ENCODE measurements around the gene KSR1. TPM values are rescaled to one million over a fixed set of nuclear protein-coding genes. Genes with fewer than 3 reads are reported as not detected.

Gene KSR1
- total and polyA plus RNA-seq, 2 of the 4 experiments (the other 2 are of a cell fraction): 12.5 to 21.9 TPM

DNA sequence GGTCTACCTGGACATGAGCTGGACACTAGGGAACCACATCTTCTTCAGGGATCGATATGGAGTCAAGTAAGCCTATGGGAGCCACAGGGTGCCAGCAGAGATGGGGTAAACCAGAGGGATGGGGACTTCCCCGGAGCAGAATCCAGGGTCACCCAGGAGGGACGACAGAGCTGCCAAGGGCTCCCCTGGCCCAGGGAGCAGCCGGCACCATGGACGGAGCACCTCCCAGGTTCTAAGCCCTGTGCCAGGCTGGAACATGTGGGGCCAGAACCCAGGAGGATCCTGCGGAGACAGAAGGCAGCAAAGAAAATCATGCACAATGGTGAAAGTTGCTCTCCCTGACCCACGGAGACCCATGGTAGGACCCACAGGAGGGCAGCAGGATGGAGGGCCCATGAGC lies 33.6 kb upstream of the KSR1 start:
- H3K27ac ChIP-seq (ENCODE audit: insufficient read depth, low read length): no peak overlapping the region
- in situ Hi-C loops (cut with MboI; ENCODE audit: low sequenced_read_pairs) (no loop called here), intact Hi-C loops (cut with micrococcal nuclease) (no loop called here), dilution Hi-C loops (cut with HindIII; ENCODE audit: low sequenced_read_pairs, unreplicated experiment) (no loop called here)
- H3K56ac ChIP-seq (ENCODE audit: extremely low read depth, insufficient read depth, low read length): no peak overlapping the region
- no peak overlapping the region for H3K23ac ChIP-seq (ENCODE audit: low read depth, low read length)
- no peak overlapping the region for H3K18ac ChIP-seq (ENCODE audit: low read depth, low read length)
- no peak overlapping the region for H3K4me3 ChIP-seq (ENCODE audit: insufficient read depth, low read depth, low read length)
- H3K9ac ChIP-seq (ENCODE audit: low read depth, low read length): no peak overlapping the region
- no peak overlapping the region for H2BK15ac ChIP-seq (ENCODE audit: low read depth, low read length)
- H3K14ac ChIP-seq (replicated peaks; ENCODE audit: low read depth, low read length): no peak overlapping the region
- peaks cover 5% of the 10 kb centered on the region for H3K27me3 ChIP-seq (ENCODE audit: control insufficient read depth, insufficient read depth, low read length)
- H2AK9ac ChIP-seq (replicated peaks; ENCODE audit: low read depth, low read length, poor library complexity): no peak overlapping the region
- no peak overlapping the region for H2AFZ ChIP-seq (replicated peaks; ENCODE audit: low read length, poor library complexity)
- H4K91ac ChIP-seq (ENCODE audit: insufficient read depth, low read depth, low read length): no peak overlapping the region
- no peaks in the 10 kb centered on the region for H3K9me3 ChIP-seq (ENCODE audit: control insufficient read depth, insufficient read depth, low read length)
- no peak overlapping the region for H2BK20ac ChIP-seq (ENCODE audit: low read depth, low read length)
- no peaks in the 10 kb centered on the region; the same call in 1 of the 2 replicates for H4K20me1 ChIP-seq (ENCODE audit: insufficient read depth, low read length)
- H4K5ac ChIP-seq (ENCODE audit: low read depth, low read length): no peak overlapping the region
- H2BK120ac ChIP-seq (ENCODE audit: low read depth, low read length): no peak overlapping the region
- H3K9me1 ChIP-seq (ENCODE audit: insufficient read depth, low read length): no peaks in the 10 kb centered on the region
- no peak overlapping the region for H2BK5ac ChIP-seq (ENCODE audit: low read depth, low read length, poor library complexity, severe bottlenecking)
- H2AK5ac ChIP-seq (ENCODE audit: low read depth, low read length): no peak overlapping the region
- no peaks in the 10 kb centered on the region for H3K4me1 ChIP-seq (ENCODE audit: control insufficient read depth, insufficient read depth, low read length)
- H3K79me1 ChIP-seq (ENCODE audit: low read depth in 1 of 2, low read length in 2 of 2): no peaks in the 10 kb centered on the region
- 85% methylated on average over 5 of the region's 7 CpGs; no CpG with 5 or more reads in 1 of the 2 experiments for WGBS, 2 experiments (ENCODE audit: extremely low coverage in 2 of 2, insufficient read length in 1 of 2)
- no peak overlapping the region for H4K8ac ChIP-seq (ENCODE audit: low read depth in 2 of 2, low read length in 2 of 2)
- TF ChIP-seq, protein P1, sequence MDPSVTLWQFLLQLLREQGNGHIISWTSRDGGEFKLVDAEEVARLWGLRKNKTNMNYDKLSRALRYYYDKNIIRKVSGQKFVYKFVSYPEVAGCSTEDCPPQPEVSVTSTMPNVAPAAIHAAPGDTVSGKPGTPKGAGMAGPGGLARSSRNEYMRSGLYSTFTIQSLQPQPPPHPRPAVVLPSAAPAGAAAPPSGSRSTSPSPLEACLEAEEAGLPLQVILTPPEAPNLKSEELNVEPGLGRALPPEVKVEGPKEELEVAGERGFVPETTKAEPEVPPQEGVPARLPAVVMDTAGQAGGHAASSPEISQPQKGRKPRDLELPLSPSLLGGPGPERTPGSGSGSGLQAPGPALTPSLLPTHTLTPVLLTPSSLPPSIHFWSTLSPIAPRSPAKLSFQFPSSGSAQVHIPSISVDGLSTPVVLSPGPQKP (IDR thresholded peaks at IDR 0.05; ENCODE audit: borderline replicate concordance, low read depth, low read length): no peak
- no peak for TF ChIP-seq MAZ (IDR thresholded peaks at IDR 0.05; ENCODE audit: borderline replicate concordance, low read depth, low read length)
- no peak for TF ChIP-seq RFX5 (IDR thresholded peaks at IDR 0.05; ENCODE audit: low read depth, low read length)
- TF ChIP-seq CHD1 (IDR thresholded peaks at IDR 0.05; ENCODE audit: low read depth, low read length): no peak
- TF ChIP-seq RAD21 (IDR thresholded peaks at IDR 0.05; ENCODE audit: low read length): no peak
- no peak for TF ChIP-seq NFE2L2 (IDR thresholded peaks at IDR 0.05; ENCODE audit: low read depth, low read length)
- TF ChIP-seq, protein P2, sequence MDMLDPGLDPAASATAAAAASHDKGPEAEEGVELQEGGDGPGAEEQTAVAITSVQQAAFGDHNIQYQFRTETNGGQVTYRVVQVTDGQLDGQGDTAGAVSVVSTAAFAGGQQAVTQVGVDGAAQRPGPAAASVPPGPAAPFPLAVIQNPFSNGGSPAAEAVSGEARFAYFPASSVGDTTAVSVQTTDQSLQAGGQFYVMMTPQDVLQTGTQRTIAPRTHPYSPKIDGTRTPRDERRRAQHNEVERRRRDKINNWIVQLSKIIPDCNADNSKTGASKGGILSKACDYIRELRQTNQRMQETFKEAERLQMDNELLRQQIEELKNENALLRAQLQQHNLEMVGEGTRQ (IDR thresholded peaks at IDR 0.05; ENCODE audit: low read depth, low read length): no peak
- no peak for TF ChIP-seq POLR2A (IDR thresholded peaks at IDR 0.05; ENCODE audit: low read depth, low read length)
- TF ChIP-seq SMC3 (IDR thresholded peaks at IDR 0.05; ENCODE audit: low read depth, low read length): no peak
- no peak for TF ChIP-seq FOS (IDR thresholded peaks at IDR 0.05; ENCODE audit: low read depth, low read length)
- TF ChIP-seq, protein P3, sequence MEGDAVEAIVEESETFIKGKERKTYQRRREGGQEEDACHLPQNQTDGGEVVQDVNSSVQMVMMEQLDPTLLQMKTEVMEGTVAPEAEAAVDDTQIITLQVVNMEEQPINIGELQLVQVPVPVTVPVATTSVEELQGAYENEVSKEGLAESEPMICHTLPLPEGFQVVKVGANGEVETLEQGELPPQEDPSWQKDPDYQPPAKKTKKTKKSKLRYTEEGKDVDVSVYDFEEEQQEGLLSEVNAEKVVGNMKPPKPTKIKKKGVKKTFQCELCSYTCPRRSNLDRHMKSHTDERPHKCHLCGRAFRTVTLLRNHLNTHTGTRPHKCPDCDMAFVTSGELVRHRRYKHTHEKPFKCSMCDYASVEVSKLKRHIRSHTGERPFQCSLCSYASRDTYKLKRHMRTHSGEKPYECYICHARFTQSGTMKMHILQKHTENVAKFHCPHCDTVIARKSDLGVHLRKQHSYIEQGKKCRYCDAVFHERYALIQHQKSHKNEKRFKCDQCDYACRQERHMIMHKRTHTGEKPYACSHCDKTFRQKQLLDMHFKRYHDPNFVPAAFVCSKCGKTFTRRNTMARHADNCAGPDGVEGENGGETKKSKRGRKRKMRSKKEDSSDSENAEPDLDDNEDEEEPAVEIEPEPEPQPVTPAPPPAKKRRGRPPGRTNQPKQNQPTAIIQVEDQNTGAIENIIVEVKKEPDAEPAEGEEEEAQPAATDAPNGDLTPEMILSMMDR (conservative IDR thresholded peaks at IDR 0.05; ENCODE audit: low read depth, low read length): no peak
- TF ChIP-seq MAFK (IDR thresholded peaks at IDR 0.05; ENCODE audit: low read depth, low read length): no peak
- no peak for TF ChIP-seq CEBPB (IDR thresholded peaks at IDR 0.05; ENCODE audit: low read depth, low read length)
- TF ChIP-seq MXI1 (IDR thresholded peaks at IDR 0.05; ENCODE audit: borderline replicate concordance, low read depth, low read length): no peak
- H3K4me2 ChIP-seq (ENCODE audit: low read depth, low read length): no peak overlapping the region
- ChIA-PET CTCF (no interaction called here), POLR2A (ENCODE audit: unreplicated experiment) (no interaction called here)
- no peaks in the 10 kb centered on the region for H3K36me3 ChIP-seq (ENCODE audit: control insufficient read depth, insufficient read depth, low read length)
- ATAC-seq (ENCODE audit: low read depth) (no peak), DNase-seq (no peak)
- H3K4ac ChIP-seq (ENCODE audit: low read depth, low read length): no peak overlapping the region
- no TSS peak for BruUV-seq (replicated peaks)
